HepG2 (cell line): ENCODE measurements around the gene PGPEP1. TPM values are rescaled to one million over a fixed set of nuclear protein-coding genes. Genes with fewer than 3 reads are reported as not detected.

Experiments used
- ARHGAP35 ChIP-seq: sonication (generic); formaldehyde crosslinking; IDR thresholded peaks from 2 replicates; pipeline ENCODE4 v1.9.0; 2022; ENCODE audit warnings: mild to moderate bottlenecking, inconsistent platforms, moderate library complexity, missing genetic modification reagents, borderline replicate concordance
- ERF ChIP-seq: IDR thresholded peaks from 2 replicates; pipeline ENCODE4 v1.6.1; 2018; ENCODE audit warnings: missing biosample characterization, missing genetic modification reagents
- FOXA1 ChIP-seq, 2 experiments: fragments of 450-650 bp in 1 of 2; sonication (generic) in 1 of 2; formaldehyde crosslinking in 1 of 2; IDR thresholded peaks; 2 replicates each; pipeline versions ENCODE4 v1.4.0 to v1.6.1; 2016 to 2020; ENCODE audit warnings: missing genetic modification reagents in 1 of 2
- FOXM1 ChIP-seq: sonication (generic); formaldehyde crosslinking; IDR thresholded peaks from 2 replicates; pipeline ENCODE4 v1.5.0; 2020; ENCODE audit warnings: missing genetic modification reagents
- GATAD2A ChIP-seq: IDR thresholded peaks from 2 replicates; pipeline ENCODE4 v1.6.1; 2016
- KDM2A ChIP-seq: sonication (generic); formaldehyde crosslinking; IDR thresholded peaks from 2 replicates; pipeline ENCODE4 v1.4.0; 2020; ENCODE audit warnings: low read depth, missing genetic modification reagents, borderline replicate concordance
- KLF6 ChIP-seq: IDR thresholded peaks from 2 replicates; pipeline ENCODE4 v1.8.0; 2016; ENCODE audit warnings: missing biosample characterization, missing genetic modification reagents
- MEF2D ChIP-seq: sonication (generic); formaldehyde crosslinking; IDR thresholded peaks from 2 replicates; pipeline ENCODE4 v1.5.1; 2020; ENCODE audit warnings: mild to moderate bottlenecking, missing genetic modification reagents
- MTA1 ChIP-seq: sonication (generic); formaldehyde crosslinking; IDR thresholded peaks from 2 replicates; pipeline ENCODE4 v1.4.0; 2020; ENCODE audit warnings: missing genetic modification reagents, mild to moderate bottlenecking, borderline replicate concordance
- NR2C2 ChIP-seq: sonication (generic); formaldehyde crosslinking; IDR thresholded peaks from 2 replicates; pipeline ENCODE4 v1.4.0; 2020; ENCODE audit warnings: missing genetic modification reagents, mild to moderate bottlenecking, moderate library complexity, borderline replicate concordance
- SUZ12 ChIP-seq: fragments of 150-350 bp; IDR thresholded peaks from 2 replicates; pipeline ENCODE4 v1.6.1; 2014; ENCODE audit warnings: low read depth, low read length
- TBX3 ChIP-seq: fragments of 450-650 bp; IDR thresholded peaks from 2 replicates; pipeline ENCODE4 v1.6.1; 2017; ENCODE audit warnings: antibody characterized with exemption, mild to moderate bottlenecking, inconsistent platforms, borderline replicate concordance
- TEAD2 ChIP-seq: sonication (generic); formaldehyde crosslinking; IDR thresholded peaks from 2 replicates; pipeline ENCODE4 v1.9.0; 2021; ENCODE audit warnings: missing genetic modification reagents
- TGIF2 ChIP-seq: IDR thresholded peaks from 2 replicates; pipeline ENCODE4 v1.6.1; 2016; ENCODE audit warnings: control low read depth, missing compliant biosample characterization
- ZFP41 ChIP-seq: sonication (generic); formaldehyde crosslinking; IDR thresholded peaks from 2 replicates; pipeline ENCODE4 v1.4.0; 2020; ENCODE audit warnings: mild to moderate bottlenecking, missing genetic modification reagents, borderline replicate concordance
- ZMYM4 ChIP-seq: sonication (generic); formaldehyde crosslinking; IDR thresholded peaks from 2 replicates; pipeline ENCODE4 v1.8.1; 2023; ENCODE audit warnings: mild to moderate bottlenecking, missing genetic modification reagents
- ZNF20 ChIP-seq: sonication (generic); formaldehyde crosslinking; IDR thresholded peaks from 2 replicates; pipeline ENCODE4 v1.4.0; 2020; ENCODE audit warnings: mild to moderate bottlenecking, moderate library complexity, missing genetic modification reagents
- ZNF274 ChIP-seq: sonication (generic); formaldehyde crosslinking; IDR thresholded peaks from 2 replicates; pipeline ENCODE4 v1.5.1; 2020; ENCODE audit warnings: mild to moderate bottlenecking, missing genetic modification reagents
- ZNF34 ChIP-seq: sonication (generic); formaldehyde crosslinking; IDR thresholded peaks from 2 replicates; pipeline ENCODE4 v1.4.0; 2020; ENCODE audit warnings: mild to moderate bottlenecking, missing genetic modification reagents, borderline replicate concordance
- ZNF350 ChIP-seq: sonication (generic); formaldehyde crosslinking; IDR thresholded peaks from 2 replicates; pipeline ENCODE4 v1.4.0; 2020; ENCODE audit warnings: mild to moderate bottlenecking, low read depth, missing genetic modification reagents, borderline replicate concordance
- ZNF510 ChIP-seq: sonication (generic); formaldehyde crosslinking; IDR thresholded peaks from 2 replicates; pipeline ENCODE4 v1.4.0; 2020; ENCODE audit warnings: low read depth, mild to moderate bottlenecking, missing genetic modification reagents
- ZNF562 ChIP-seq: sonication (generic); formaldehyde crosslinking; IDR thresholded peaks from 2 replicates; pipeline ENCODE4 v1.8.0; 2022; ENCODE audit warnings: missing genetic modification reagents, borderline replicate concordance
- ZNF567 ChIP-seq: sonication (generic); formaldehyde crosslinking; IDR thresholded peaks from 2 replicates; pipeline ENCODE4 v1.8.1; 2023; ENCODE audit warnings: mild to moderate bottlenecking, missing genetic modification reagents, borderline replicate concordance
- ZNF724P ChIP-seq: sonication (generic); formaldehyde crosslinking; IDR thresholded peaks from 2 replicates; pipeline ENCODE4 v1.8.0; 2022; ENCODE audit warnings: missing genetic modification reagents, borderline replicate concordance
- ZNF772 ChIP-seq: sonication (generic); formaldehyde crosslinking; IDR thresholded peaks from 2 replicates; pipeline ENCODE4 v1.5.0; 2020; ENCODE audit warnings: mild to moderate bottlenecking, missing genetic modification reagents
- ZSCAN30 ChIP-seq: sonication (generic); formaldehyde crosslinking; IDR thresholded peaks from 2 replicates; pipeline ENCODE4 v1.5.0; 2020; ENCODE audit warnings: mild to moderate bottlenecking, missing genetic modification reagents
- polyA plus RNA-seq, 8 experiments: library from polyadenylated mRNA; depleted of rRNA in 3 of 8; stranded (reverse) in 7 of 8; unstranded in 1 of 8; fragments of >200 nt; fragmentation: Illumina TruSeq in 4 of 8; extraction: Trizol in 4 of 8; gene quantifications; 2 replicates each; pipeline versions ENCODE4 v1.2.1 to v1.2.3, GENCODE V29; 2011 to 2016; ENCODE audit warnings: low read depth in 4 of 8, missing spikeins in 1 of 8, mixed read lengths in 1 of 8; ENCODE audit not compliant: insufficient read depth in 1 of 8
- total RNA-seq, 5 experiments: library from RNA; depleted of rRNA; stranded (reverse); fragments of >200 nt; fragmentation: Illumina TruSeq; extraction: Trizol; gene quantifications; 2 replicates each; pipeline ENCODE4 v1.2.3, GENCODE V29; 2016; ENCODE audit warnings: low read depth in 1 of 5
- TF ChIP-seq, protein P1 (sequence below): sonication (generic); formaldehyde crosslinking; IDR thresholded peaks from 2 replicates; pipeline ENCODE4 v1.4.0; 2020; ENCODE audit warnings: missing genetic modification reagents
- TF ChIP-seq, protein P2 (sequence below): sonication (generic); formaldehyde crosslinking; IDR thresholded peaks from 2 replicates; pipeline ENCODE4 v1.4.0; 2020; ENCODE audit warnings: missing genetic modification reagents

PGPEP1 gene
- total and polyA plus RNA-seq, 2 of the 13 experiments (the other 11 are each of a cell fraction or from before 2014, with no cell fraction given): 53.1 to 56.6 TPM

DNA sequence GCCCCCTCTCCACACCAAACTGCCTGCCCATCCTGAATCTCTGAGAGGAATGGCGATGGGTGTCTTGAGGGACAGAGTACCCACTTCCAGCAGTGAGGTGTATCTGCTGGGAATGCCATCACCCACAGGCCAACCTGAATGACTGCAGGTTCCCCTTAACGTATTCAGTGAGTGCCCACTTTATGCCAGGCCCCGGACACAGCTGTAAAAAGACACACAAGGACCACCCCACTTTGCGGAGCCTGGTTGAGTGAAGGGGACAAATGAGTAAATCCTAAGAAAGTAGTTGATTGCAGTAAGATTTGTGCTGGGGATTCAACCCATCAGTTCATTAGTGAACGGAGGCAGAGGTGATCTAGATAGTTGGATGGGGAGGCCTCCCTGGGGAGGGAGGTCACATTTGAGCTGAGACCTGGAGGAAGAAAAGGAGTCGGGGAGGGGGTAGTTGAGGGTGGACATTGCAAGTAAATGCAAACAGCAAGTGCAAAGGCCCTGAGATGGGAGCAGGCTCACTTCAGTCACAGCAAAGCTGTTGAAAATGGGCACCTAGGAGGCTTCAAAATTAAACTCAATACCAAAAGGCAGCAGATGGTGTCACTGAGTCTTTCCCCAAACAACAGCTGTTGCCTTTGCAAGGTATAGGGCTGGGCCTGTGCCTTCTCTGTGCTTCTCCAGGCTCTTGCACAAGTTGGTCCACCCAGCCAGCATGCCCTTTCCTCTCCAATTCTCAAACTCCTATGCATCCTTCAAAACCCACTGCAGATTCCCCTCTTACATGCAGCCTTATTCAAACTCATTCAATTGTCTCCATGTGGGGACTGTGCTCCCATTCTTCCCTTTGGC, 49.9 kb downstream of the PGPEP1 start (continued):
- TF ChIP-seq TGIF2 (peak; percentile 45; the same call in 1 of the 2 replicates), ZNF20 (CRISPR knock-in tag) (no peak), MEF2D (CRISPR knock-in tag) (0 out of 2 replicates have a peak, but pooled peaks have one; percentile 42), ZNF510 (CRISPR knock-in tag) (no peak), ZFP41 (CRISPR knock-in tag) (no peak), ZNF724P (no peak), MTA1 (CRISPR knock-in tag) (no peak), ZMYM4 (CRISPR knock-in tag) (no peak), ZNF772 (CRISPR knock-in tag) (no peak), GATAD2A (CRISPR knock-in tag) (0 out of 2 replicates have a peak, but pooled peaks have one; percentile 15), ZNF562 (CRISPR knock-in tag) (0 out of 2 replicates have a peak, but pooled peaks have one; percentile 45), NR2C2 (no peak), TEAD2 (CRISPR knock-in tag) (no peak), KDM2A (peak; percentile 65; the same call in 1 of the 2 replicates), ZSCAN30 (CRISPR knock-in tag) (no peak), SUZ12 (no peak), FOXA1 (IDR thresholded peaks at IDR 0.05) (no peak), FOXA1 (CRISPR knock-in tag; IDR thresholded peaks at IDR 0.05) (0 out of 2 replicates have a peak, but pooled peaks have one; percentile 5), ZNF34 (CRISPR knock-in tag) (no peak), FOXM1 (CRISPR knock-in tag) (no peak), ZNF567 (CRISPR knock-in tag) (no peak), KLF6 (CRISPR knock-in tag) (no peak; the same call in 1 of the 2 replicates), ZNF350 (CRISPR knock-in tag) (peak; percentile 27; the same call in 1 of the 2 replicates), TBX3 (no peak), ERF (peak; percentile 45; the same call in 1 of the 2 replicates), ARHGAP35 (no peak), ZNF274 (CRISPR knock-in tag) (0 out of 2 replicates have a peak, but pooled peaks have one; percentile 22)
- TF ChIP-seq, protein P1, sequence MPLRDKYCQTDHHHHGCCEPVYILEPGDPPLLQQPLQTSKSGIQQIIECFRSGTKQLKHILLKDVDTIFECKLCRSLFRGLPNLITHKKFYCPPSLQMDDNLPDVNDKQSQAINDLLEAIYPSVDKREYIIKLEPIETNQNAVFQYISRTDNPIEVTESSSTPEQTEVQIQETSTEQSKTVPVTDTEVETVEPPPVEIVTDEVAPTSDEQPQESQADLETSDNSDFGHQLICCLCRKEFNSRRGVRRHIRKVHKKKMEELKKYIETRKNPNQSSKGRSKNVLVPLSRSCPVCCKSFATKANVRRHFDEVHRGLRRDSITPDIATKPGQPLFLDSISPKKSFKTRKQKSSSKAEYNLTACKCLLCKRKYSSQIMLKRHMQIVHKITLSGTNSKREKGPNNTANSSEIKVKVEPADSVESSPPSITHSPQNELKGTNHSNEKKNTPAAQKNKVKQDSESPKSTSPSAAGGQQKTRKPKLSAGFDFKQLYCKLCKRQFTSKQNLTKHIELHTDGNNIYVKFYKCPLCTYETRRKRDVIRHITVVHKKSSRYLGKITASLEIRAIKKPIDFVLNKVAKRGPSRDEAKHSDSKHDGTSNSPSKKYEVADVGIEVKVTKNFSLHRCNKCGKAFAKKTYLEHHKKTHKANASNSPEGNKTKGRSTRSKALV (CRISPR knock-in tag): no peak; the same call in 1 of the 2 replicates
- TF ChIP-seq, protein P2, sequence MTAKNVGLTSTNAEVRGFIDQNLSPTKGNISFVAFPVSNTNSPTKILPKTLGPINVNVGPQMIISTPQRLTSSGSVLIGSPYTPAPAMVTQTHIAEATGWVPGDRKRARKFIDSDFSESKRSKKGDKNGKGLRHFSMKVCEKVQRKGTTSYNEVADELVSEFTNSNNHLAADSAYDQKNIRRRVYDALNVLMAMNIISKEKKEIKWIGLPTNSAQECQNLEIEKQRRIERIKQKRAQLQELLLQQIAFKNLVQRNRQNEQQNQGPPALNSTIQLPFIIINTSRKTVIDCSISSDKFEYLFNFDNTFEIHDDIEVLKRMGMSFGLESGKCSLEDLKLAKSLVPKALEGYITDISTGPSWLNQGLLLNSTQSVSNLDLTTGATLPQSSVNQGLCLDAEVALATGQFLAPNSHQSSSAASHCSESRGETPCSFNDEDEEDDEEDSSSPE: 0 out of 2 replicates have a peak, but pooled peaks have one; percentile 13
